ENCODE results near the gene PTPRG. TPM values are rescaled to one million over a fixed set of nuclear protein-coding genes. Genes with fewer than 3 reads are reported as not detected.

PTPRG gene
- total and polyA plus RNA-seq, 2 experiments from 2014 or later = 15.2 to 45.7 TPM

DNA sequence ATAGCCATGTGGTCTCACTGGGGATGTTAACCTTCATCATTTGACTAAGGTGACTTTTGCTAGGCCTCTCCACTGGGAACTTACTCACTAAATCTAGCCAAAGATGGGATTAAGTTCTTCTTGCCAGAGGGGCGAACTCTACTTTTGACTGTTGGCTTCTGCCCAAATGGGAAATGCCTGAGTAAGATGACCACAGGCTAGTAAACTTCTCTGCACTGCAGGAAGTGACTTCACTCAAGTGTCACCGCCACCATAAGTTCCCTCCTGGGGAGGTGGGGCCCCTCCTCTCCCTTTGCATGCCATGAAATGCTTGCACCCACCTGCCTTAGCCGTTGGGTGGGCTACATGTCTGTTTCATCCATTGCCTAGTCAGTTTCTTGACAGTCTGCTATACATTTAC, 423.6 kb downstream of the PTPRG start:
- H3K4me3 ChIP-seq = no peak overlapping the region
- TF ChIP-seq, protein P1, sequence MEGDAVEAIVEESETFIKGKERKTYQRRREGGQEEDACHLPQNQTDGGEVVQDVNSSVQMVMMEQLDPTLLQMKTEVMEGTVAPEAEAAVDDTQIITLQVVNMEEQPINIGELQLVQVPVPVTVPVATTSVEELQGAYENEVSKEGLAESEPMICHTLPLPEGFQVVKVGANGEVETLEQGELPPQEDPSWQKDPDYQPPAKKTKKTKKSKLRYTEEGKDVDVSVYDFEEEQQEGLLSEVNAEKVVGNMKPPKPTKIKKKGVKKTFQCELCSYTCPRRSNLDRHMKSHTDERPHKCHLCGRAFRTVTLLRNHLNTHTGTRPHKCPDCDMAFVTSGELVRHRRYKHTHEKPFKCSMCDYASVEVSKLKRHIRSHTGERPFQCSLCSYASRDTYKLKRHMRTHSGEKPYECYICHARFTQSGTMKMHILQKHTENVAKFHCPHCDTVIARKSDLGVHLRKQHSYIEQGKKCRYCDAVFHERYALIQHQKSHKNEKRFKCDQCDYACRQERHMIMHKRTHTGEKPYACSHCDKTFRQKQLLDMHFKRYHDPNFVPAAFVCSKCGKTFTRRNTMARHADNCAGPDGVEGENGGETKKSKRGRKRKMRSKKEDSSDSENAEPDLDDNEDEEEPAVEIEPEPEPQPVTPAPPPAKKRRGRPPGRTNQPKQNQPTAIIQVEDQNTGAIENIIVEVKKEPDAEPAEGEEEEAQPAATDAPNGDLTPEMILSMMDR (IDR thresholded peaks at IDR 0.05; ENCODE audit: low read depth, low read length) = no peak
- no peaks in the 10 kb centered on the region for H3K27me3 ChIP-seq
- no peaks in the 10 kb centered on the region for H3K36me3 ChIP-seq
- peaks cover 25% of the 10 kb centered on the region for H3K4me1 ChIP-seq (ENCODE audit: low read depth)
- DNase-seq (ENCODE audit: low read depth in 1 of 2, low spot score in 1 of 2) = peak in 1 of 2 donors; percentile 65
- H3K27ac ChIP-seq = no peak overlapping the region
- no peaks in the 10 kb centered on the region for H3K9me3 ChIP-seq (ENCODE audit: low read depth)

DNA sequence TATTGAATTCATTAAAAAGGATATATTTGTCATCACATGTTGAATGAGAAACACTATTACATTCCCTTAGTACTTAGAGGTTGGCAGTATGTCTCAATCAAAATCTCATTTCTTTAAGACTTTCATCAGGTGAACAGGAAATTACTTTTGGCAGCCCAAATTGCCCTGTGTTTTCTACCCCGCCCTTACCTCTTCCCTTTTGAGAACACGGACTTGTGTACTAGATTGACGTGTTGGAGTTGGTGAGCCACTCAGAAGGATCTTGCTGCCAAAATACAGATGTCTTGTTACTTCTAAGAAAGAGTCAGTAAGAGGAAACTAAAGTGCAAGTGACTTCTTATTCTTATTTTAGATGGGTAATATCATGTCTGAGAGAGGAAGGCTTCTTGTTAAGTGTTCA, 425.1 kb downstream of the PTPRG start:
- DNase-seq (ENCODE audit: low read depth in 1 of 2, low spot score in 1 of 2) = no peak
- no peaks in the 10 kb centered on the region for H3K27me3 ChIP-seq
- no peaks in the 10 kb centered on the region for H3K9me3 ChIP-seq (ENCODE audit: low read depth)
- H3K4me1 ChIP-seq (ENCODE audit: low read depth) = peaks cover 27% of the 10 kb centered on the region
- TF ChIP-seq, protein P1 (IDR thresholded peaks at IDR 0.05; ENCODE audit: low read depth, low read length) = no peak
- H3K4me3 ChIP-seq = no peak overlapping the region
- H3K27ac ChIP-seq = no peak overlapping the region
- no peaks in the 10 kb centered on the region for H3K36me3 ChIP-seq

DNA sequence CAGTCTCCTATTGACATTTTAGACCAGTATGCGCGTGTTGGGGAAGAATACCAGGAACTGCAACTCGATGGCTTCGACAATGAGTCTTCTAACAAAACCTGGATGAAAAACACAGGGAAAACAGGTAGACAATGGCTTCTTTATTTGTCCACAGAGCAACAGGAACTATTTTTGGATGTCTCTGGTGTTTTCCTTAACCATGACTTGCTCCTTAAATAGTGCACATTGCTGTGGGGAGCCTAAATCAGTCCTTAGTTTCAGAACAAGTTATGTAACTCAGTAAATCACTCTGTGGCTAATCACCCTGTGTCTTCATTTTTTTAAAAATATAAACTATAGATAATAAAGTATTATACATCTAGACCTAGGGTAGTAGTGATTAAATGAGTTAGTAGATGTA, 428.3 kb downstream of the PTPRG start:
- Histone ChIP-seq H3K4me3 (no peak overlapping the region), H3K36me3 (no peaks in the 10 kb centered on the region), H3K9me3 (ENCODE audit: low read depth) (no peaks in the 10 kb centered on the region), H3K4me1 (ENCODE audit: low read depth) (peaks cover 46% of the 10 kb centered on the region), H3K27ac (peak overlapping the region; percentile 11), H3K27me3 (no peaks in the 10 kb centered on the region)
- no peak for DNase-seq (ENCODE audit: low read depth in 1 of 2, low spot score in 1 of 2)
- TF ChIP-seq, protein P1 (IDR thresholded peaks at IDR 0.05; ENCODE audit: low read depth, low read length) = no peak

DNA sequence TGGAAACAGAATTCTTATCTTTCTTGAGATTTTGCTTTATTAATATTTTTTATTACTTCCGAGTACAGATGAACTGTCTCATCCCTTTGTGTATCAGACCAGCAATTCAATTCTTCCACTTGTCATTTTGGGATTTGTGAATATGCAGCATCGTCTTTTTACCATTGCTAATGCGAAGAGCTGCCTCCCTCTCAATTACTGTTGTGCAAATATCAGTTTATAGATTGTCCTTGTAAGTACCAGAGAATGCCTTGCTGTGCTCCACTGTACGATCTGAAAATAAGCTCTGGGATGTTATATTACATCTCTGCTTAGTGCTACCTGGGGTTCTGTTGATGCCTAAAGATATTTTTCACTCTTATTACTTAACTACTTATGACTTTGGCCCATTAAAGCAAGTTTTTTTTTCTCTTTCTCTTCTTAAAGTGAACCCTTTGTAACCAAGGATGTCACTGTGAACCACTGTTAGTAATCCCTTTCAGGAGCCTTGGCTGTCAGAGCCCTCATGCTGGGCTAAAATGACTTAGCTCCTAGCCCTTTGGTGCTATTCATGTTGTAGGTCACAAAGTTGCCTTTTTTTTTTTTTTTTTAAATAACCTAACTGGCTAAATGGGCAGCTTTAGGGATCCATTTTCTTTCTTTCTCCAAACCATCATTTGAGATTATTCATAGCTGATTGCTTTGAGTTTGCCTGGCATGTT, 429.1 kb downstream of the PTPRG start:
- Histone ChIP-seq H3K36me3 (no peaks in the 10 kb centered on the region), H3K27ac (no peak overlapping the region), H3K9me3 (ENCODE audit: low read depth) (no peaks in the 10 kb centered on the region), H3K27me3 (no peaks in the 10 kb centered on the region), H3K4me3 (no peak overlapping the region), H3K4me1 (ENCODE audit: low read depth) (peaks cover 47% of the 10 kb centered on the region)
- TF ChIP-seq, protein P1 (IDR thresholded peaks at IDR 0.05; ENCODE audit: low read depth, low read length) = no peak
- no peak for DNase-seq (ENCODE audit: low read depth in 1 of 2, low spot score in 1 of 2)

DNA sequence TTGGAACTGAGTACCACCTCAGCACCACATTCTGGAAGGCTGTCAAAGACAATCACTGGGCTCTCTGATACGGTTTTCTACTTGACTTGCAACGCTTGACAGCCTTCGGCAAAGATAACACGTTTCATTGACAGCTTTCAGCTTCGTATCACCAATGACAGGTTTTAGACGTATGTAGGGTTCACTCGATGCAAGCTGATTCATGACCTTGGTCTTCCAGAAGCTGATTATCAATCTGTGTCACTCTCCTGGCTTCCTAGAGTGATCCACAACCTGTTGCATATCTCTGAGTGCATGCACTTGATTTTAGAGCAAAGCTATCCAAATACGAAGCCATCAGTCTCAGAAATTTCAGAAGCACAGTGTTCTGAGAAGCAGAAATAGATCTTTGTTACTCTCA, 430.3 kb downstream of the PTPRG start:
- Histone ChIP-seq H3K9me3 (ENCODE audit: low read depth) (no peaks in the 10 kb centered on the region), H3K27ac (peak overlapping the region; percentile 14), H3K4me3 (no peak overlapping the region), H3K36me3 (no peaks in the 10 kb centered on the region), H3K27me3 (no peaks in the 10 kb centered on the region), H3K4me1 (ENCODE audit: low read depth) (peaks cover 47% of the 10 kb centered on the region)
- TF ChIP-seq, protein P1 (IDR thresholded peaks at IDR 0.05; ENCODE audit: low read depth, low read length) = no peak
- DNase-seq (ENCODE audit: low read depth in 1 of 2, low spot score in 1 of 2) = no peak
